COLO829 (cell line): ENCODE measurements around the gene INTS11.
"Not testable (repeated sequence)": the region's sequence is repeated elsewhere in the genome, so short reads cannot be mapped to it uniquely, and the experiment has no call there.

Experiments
- DNase-seq: peaks from one replicate; pipeline ENCODE4 v3.0.0; 2012; ENCODE audit warnings: low spot score

The INTS11 gene

DNA sequence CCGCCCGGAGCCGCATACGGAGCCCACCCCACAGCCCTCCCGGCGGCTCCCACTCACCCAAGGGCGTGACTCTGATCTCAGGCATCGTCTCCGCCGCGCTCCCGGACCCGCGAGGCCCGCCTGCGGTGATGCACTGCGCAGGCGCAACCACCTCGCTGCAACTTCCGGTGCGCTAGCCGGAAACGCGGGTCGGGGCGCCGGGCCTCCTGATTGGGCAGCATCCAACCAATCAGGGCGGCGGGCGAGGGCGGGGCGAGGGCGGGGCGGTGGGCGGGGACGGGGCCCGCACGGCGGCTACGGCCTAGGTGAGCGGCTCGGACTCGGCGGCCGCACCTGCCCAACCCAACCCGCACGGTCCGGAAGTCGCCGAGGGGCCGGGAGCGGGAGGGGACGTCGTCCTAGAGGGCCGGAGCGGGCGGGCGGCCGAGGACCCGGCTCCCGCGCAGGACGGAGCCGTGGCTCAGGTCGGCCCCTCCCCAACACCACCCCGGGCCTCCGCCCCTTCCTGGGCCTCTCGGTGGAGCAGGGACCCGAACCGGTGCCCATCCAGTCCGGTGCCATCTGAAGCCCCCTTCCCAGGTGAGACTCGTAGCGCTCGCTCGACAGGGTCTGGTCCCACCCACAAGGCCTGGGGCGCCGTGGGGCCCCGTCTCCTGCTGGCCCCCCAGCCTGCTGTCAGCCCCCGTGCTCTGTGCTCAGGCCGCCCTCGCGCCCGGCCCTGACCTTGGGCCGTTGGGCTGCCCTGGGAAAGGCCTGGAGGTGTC, at the start of gene INTS11, which contains the start of gene CPTP:
INTS11 (minus strand) TSS at position 137 of the 764 bp plus-strand sequence; CDS start at position 85, 52 bp downstream.
CPTP (plus strand) TSS at position 279 of the 764 bp plus-strand sequence. CDS start 2,109 bp downstream, outside the sequence.
- DNase-seq, result peak; percentile 90

DNA sequence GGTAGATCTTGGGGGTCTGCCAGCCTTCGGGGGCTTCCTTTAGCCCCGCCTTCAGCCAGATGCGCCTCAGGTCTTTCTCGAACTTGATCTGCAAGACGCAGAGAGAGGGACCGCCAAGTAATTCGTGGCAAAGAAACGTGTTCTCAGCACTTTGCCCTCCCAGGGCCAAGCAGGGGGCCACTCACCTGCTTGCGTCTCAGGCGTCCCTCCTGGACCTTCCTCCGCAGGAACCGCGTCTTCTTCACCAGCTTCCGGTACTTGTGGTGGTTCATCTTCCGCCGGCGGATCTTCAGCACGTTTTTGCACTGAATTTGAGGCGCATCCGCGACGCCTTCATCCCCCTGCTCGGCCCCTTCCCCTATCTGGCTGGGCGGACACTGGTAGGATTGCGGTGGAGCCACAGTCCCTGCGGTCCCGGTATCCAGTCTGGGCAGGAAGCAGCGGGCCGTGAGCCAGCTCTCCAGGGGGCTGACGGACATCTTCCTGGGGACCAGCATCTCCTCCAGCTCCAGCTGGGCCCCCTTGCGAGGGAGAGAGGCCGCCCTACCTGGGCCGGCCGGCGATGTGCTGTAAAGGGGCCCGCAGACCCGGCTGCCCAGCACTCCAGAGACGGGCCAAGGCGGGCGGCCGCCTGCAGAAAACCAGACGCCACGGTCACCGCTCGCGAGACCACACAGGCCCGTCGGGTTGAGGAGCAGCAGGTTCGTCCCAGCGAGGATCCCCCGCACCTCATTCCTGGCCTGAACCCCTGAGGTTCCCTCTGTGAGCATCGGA, 49.5 kb upstream of the INTS11 start:
- DNase-seq, result no peak

DNA sequence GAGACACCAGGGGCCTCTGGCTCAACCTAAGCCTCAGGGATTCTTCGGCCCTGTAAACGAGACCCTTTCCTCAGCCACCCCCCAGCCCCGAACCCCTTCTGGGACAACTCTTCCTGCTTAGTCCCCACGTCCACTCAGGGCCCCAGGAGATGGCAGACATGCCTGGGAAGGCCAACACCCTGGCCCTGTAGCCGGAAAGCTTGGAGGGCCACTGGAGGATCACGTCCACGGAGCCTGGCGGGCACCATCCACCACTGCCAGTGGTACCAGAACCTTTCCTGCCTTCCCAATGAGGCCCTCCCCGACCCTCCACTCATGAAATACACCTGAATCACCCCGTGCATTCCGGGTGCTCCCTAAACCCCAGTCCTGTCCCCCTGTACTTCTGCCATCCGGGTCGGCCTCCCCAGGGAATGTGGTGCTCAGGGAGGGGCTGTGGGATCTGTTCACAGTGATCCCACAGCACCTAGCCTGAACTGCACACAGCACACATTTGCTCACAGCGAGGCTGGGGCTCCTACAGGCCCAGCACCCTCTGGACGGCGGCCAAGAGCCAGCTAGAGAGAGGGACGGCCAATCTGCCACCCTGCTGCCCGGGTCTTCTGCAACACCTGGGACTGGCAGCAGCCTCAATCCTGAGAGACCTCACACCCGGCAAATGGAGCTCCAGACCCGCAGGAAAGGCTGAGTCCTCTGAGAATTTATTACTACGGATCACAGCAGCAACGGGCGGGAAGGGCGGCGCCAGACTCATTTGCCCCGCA, 48.8 kb upstream of the INTS11 start:
- no peak for DNase-seq

DNA sequence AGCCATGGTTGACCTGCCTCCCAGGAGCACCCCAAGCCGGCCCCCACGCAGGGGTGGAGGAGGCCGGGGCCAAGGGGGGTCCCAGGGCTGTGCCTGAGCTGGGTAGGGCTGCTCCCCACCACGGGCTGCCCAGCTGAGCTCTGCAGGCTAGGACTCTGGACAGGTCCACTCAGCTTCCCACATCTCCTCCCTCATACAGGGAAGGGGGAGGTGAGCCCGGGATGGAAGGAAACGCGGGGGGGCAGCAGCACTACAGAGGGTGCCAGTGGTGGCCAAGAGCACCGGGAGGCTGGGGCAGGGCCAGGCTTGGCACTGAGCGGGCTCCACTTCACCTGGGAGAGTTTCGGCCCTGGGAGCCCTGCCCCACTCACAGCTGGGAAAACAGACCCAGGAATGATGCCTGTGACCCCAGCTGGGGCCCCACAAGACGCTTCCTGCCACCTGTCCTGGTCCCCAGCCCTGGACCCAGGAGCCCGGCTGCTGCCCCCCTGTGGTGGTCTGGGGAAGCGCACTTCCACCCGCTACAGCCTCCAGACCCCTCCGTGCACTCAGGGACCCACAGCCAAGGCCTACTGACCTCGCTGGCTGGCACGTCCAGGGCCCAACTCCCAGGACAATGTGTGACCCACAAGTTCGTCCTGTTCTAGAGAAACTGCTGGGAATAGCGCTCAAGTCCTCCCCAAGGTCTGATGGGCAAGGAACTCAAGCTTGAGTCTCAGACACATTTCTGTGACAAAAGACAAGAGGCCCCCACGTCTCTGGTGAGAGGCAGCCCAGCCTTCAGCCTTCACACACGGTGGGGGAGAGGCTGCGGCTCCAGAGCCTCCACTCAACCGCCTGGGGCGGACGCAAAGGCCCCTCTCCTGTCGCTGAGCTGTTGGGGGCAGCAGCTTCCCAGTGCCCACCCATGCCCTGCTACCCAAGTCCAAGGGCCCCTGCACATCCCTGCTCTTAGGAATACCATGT, 47.6 kb upstream of the INTS11 start:
- DNase-seq, result no peak

DNA sequence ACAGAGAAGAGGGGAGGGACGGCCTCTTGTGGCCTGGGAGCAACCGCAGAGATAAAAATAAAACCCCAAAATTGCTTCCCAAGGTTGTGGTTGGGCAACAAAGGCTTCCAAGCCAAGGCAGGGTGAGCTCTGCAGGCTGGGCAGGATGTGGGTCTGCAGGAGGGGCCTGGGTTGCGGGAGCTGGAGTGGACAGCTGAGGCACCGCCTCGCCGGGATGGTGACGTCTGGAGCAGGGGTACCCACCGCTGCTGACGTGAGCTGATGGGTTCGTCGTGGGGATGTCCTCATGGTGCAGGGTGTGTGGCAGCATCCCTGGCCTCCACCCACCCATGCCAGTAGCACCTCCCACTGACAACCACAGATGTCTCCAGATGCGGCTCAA, 46.9 kb upstream of the INTS11 start:
- DNase-seq, result no peak

DNA sequence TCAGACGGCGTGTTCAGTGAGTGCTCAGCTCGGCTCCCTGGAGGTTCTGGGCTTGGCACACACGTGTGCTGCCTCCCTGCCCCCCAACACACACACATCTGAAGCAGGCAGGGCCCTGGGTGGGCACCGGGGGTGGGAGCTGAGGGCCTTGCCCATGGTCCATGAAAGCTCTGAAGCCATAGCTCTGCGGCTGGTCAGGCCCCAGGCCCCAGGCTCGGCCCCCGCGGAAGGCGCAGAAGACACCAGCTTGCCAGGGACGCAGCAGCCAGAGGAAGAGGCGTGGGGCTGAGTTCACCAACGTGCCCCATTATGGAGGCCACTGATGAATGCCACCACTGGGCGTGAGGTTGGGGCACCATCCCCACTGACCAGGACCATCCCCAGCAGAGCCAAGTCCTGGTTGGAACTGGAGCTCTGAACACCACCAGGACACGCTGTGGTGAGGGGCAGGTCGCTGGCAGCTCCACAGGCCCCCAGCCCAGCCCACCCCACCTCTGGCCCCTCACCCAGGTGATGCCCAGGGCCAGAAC, 46.4 kb upstream of the INTS11 start:
- DNase-seq, result no peak

DNA sequence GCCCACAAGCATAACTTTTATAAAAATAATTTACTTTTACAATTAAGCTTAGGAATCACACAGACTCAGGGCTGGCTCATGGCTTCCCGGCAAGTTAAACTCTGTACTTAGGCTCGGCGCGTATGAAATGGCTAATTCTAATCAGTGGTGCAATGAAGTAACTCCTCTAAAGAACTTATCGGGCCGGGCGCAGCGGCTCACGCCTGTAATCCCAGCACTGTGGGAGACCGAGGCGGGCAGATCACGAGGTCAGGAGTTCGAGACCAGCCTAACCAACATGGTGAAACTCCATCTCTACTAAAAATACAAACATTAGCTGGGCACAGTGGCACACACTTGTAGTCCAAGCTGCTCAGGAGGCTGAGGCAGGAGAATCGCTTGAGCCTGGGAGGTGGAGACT, 45.6 kb upstream of the INTS11 start:
- not testable (repeated sequence) for DNase-seq

DNA sequence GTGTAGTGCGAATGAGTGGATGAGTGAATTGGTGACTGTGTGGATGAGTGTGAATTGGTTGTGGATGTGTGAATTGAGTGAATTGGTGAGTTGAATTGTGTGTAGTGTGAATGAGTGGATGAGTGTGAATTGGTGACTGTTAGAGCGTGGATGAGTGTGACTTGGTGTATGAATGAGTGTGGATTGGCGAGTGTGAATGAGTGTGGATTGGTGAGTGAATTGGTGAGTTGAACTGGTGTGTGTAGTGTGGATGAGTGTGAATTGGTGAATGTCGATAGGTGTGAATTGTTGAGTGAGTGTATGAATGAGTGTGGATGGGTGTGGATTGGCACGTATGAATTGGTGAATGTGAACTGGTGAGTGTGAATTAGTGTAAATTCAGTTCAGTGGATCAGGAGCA, 42.9 kb upstream of the INTS11 start:
- no peak for DNase-seq

DNA sequence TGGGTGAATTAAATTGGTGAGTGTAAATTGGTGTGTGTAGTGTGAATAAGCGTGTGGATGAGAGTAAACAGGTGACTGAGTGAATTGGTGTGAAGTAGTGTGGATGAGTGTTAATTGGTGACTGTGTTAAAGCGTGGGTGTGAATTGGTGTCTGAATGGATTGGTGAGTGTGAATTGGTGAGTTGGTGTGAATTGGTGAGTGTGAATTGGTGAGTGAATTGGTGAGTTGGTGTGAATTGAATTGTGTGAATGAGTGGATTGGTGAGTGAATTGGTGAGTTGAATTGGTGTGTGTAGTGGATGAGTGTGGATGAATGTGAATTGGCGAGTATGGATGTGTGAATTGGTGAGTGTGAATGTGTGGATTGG, 42.2 kb upstream of the INTS11 start:
- no peak for DNase-seq

DNA sequence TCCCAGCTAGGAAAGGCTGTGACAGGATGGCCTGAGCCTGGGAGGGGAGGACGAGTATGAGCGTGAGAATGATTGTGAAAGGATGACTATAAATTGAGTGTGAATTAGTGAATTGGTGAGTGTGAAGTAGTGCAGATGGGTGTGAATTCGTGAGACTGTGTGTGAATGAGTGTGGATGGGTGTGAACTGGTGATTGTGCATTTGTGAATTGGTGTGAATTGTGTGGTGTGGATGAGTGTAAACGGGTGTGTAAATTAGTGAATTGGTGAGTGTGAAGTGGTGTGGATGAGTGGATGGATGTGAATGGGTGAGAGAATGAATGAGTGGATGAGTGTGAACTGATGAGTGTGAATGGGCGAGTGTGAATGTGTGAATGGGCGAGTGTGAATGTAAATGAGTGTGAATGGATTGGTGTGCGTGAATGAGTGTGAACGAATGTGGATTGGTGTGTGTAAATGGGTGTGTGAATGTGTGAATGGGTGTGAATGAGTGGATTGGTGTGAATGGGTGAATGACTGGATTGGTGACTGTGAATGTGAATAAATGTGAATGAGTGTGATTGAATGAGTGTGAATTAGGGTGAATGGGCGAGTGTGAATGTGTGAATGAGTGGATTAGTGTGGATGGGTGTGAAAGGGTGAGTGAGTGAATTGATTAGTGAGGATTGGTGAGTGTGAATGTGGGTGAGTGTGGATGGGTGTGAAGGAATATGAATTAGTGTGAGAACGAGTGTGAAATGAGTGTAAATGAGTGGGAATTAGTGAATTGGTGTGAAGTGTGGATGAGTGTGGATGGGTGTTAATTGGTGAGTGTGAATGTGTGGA, 41.6 kb upstream of the INTS11 start:
- no peak for DNase-seq

DNA sequence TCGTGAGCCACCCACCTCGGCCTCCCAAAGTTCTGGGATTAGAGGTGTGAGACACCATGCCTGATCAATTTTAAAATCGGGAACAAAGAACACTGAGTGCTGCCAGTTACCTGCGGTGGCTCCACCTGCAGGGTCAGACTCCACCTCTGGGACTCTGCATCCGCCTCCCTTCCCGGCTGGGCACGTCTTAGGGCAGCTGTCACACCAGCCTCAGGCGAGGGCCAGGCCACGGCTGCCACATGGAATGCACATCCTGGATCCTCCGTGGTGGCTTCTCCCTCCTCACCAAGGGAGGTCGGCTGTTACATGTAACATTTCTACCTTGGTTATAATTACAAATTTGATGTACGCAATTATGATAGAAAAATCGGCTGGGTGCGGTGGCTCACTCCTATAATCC, 39.8 kb upstream of the INTS11 start:
- DNase-seq, result no peak

DNA sequence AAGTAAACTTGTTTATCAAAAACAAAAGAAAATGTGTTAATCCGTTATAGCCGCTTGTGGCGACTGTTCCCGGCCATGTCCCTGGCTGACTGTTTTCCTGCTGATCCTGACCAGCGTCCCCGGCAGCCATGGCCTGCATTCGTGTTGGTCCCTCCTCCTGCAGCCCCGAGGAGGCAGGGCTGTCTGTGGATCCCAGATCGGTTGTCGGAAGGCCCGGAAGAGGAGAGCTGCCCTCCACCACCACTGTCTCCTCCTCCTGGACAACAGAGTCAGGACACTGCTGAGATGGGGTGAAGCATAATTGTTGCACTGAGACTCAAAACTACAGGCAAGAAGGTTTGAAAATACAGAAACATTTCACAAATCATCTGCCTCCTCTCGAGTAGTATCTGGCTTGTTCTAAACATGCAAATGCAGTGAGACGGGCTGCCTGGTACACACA, 37.5 kb upstream of the INTS11 start:
- DNase-seq, result no peak

DNA sequence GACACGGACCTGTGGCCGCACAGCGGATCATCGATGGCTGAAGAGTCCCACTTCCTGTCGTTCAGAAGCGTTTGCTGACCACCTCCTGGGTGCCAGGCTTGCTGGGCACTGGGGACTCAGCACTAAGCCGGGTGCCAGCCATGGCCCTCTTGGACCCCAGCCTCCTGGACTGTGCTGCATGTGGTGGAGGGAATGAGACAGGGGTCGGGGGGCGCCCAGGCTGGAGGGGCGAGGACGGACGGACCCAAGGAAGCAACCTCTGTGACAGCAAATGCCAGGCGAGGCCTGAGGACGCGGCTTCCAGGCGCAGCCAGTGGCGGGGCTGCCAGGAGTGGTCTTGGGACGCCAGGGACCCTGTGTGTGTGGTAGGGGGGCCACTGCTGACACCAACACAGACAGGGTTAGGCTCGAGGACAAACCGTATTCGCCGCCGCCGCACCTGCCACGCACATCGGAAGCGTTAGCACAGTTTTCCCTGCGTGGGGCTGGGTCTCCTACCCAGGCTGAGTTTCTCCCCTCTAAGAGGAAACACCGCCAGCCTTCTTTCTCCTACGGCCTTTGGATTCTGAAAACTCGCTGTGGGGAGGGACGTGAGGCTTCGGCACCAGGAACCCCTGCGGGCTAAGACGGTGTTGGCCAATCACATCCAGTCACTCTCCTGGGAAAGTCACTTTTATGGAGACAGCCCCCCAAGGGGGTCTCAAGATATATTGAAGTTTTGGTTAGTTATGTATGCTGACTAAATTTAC, 36.9 kb upstream of the INTS11 start:
- DNase-seq, result no peak

DNA sequence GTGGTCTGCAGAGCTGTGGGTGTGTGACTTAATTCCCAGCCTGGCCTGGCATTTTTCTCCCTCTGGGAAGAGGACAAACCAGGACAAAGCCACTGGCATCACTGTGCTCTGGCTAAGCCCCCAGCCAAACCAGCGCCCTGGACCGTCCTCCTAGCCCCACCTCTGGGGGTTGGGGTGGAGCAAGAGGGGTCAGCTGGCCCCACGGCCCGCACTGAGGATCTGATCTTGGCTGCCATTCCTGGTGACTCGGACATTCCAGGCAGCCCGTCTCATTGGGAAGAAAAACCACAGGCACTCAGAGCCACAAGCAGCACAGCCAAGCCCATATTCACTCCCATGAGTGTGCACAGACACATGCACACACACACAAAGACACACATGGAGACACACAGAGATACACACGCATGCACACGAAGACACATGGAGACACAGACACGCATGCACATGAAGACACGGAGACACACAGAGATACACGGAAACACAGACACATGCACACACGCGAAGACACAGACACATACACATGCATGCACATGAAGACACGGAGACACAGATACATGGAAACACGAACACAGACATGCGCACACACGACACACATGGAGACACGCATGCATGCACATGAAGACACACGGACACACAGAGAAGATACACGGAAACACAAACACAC, 36.2 kb upstream of the INTS11 start:
- peak; percentile 36 for DNase-seq

DNA sequence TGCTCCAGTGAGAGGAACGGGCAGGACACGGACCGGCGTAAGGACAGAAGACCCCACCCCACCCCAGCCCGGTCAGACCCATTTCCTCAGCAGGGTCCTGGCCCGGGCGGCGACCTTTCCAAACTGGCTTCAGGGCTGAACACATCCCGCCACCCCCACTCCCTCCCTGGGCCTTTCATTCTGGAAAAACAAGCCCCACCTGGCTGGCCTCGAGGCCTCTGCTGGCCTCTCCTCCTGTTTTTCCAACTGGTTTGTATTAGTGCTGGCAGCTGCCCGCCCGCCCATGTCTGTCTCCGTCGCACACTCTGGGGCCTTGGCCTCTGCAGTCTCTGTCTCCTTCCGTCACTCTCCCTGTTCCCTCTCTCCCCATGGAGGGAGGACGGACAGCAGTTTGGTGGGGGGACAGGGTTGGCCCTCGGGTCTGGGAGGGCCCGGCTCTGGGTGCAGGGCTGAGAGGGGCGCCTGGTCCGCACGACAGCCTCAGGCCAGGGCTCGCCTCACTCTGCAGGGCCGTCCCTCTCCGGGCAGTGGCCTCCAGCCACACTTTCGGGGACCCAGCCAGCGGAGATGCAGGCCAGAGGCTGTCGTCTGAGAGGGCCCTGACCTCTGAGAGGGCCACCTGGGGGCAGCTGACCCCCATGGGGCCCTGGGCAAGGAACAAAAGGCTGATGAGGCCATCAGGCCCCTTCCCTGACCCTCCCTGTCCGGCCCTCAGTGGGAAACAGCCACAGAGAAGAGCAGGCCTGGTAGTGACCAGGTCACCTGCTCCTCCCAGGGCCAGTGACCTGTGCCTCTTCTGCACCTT, 35.4 kb upstream of the INTS11 start:
- no peak for DNase-seq

DNA sequence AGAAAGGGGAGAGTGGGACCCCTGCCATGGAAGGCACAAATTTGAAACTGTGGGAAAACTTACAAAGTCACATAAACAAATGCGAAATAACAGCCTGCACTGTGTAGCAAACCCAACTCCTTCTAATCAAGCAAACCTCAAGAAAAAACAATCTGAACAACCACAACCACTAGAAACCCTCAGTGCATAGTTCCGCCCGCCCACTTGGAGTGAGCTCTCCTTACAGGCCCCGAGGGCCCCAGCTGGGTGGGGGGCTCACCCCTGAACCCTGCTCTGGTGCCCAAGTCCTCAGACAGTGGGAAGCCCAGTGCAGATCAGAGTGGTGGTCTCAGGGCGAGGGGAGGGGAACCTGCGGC, 34.8 kb upstream of the INTS11 start:
- no peak for DNase-seq

DNA sequence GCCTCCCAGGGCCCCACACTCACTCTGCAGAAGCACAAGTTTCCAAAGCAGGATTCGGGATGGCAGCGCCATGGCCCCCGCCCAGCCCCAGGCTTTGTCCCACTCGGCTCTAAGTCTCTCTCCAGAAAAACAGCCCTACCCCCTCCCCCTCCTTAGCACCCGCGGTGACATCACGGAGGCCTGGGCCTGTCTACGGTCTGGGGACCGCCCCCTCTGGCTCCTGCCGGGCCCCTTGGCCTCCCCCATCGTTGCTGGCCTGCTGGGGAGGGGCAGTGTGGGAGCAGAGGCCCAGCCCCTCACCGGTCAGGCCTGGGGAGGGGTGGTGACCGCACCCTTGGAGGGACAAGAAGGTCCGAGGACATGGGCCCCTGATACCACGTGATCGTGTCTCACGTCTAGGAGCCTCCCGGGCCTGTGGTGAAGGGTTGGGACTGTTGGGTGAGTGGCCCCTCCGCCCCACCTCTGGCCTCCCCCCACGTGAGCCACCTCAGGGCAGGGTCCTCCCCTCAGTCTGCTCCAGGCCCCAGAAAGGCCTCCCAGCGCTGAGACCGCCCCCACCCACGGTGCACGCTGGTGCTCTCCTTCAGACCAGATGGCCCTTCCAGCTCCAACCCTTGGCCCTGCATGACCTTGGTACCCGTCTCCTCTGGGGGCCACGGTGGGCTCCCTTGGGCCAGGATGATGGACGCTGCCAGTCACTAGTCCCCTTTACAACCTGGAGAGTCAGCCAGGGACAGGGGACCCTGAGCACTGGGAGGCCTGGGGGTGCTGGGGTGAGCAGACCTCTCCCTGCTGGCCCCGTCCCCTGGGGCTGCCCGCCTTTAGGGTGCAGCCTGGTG, 34.2 kb upstream of the INTS11 start, which contains the start of gene MXRA8:
MXRA8 (minus strand) TSS at position 123 of the 839 bp plus-strand sequence; CDS start at position 72, 51 bp downstream.
- DNase-seq, result no peak
